ENCODE results near the gene RAMP2. TPM values are rescaled to one million over a fixed set of nuclear protein-coding genes. Genes with fewer than 3 reads are reported as not detected.

The RAMP2 gene
- total and polyA plus RNA-seq, 2 of the 13 experiments (the other 11 are each of a cell fraction or from before 2014, with no cell fraction given): 1.4 to 5.2 TPM

DNA sequence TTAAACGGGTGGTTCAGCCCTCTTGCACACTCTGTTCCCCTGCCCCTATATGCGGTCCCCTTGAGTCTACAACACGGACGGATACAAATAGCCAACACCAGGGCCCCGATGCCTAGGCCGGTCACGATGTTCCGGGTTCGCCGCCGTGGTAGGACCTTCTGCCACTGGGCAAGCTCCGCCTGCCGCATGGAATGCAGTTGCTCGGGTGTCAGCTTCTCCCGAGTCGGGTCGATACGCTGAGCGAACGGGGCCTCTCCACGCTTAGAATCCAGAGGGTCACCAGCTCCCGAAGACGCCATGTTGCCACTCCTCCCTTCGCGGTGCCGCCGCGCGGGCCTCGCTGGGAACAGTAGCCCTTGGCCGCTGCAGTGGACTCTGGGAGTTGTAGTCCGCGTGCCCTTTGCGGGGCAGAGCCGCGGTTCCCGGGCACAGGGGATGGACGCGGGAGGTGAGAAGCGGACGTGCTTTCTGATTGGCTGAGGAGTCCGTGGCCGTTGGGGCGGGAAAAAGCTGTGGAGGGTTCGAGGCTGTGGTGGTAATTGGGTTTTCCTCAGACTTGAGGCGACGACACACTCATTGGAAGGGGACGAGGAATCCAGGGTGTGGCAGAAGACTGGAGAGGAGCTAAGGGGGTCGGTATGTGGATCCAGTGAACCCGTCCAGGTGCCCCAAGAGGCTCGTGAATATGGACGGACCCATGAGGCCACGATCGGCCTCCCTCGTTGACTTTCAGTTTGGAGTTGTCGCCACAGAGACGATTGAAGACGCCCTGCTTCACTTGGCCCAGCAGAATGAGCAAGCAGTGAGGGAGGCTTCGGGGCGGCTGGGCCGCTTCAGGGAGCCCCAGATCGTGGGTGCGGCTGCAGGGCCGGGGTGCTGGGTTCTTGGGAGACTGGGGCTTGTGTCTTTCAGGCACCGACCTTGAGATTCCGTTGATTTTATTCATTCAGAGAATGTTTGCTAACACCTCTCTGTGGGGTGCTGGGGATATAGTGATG lies 37.7 kb downstream of the RAMP2 start, which contains the start of the genes CNTD1 and COA3 (continued):
- no peak for TF ChIP-seq MTF1 (CRISPR knock-in tag; IDR thresholded peaks at IDR 0.05)
- peak; percentile 80; the same call in 1 of the 2 replicates for TF ChIP-seq DR1 (CRISPR knock-in tag; IDR thresholded peaks at IDR 0.05)
- TF ChIP-seq, protein P1, sequence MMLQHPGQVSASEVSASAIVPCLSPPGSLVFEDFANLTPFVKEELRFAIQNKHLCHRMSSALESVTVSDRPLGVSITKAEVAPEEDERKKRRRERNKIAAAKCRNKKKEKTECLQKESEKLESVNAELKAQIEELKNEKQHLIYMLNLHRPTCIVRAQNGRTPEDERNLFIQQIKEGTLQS (CRISPR knock-in tag; IDR thresholded peaks at IDR 0.05): no peak
- TF ChIP-seq CREB1 (IDR thresholded peaks at IDR 0.05): peak; percentile 53
- peak; percentile 77 for TF ChIP-seq CREB1 (CRISPR knock-in tag; IDR thresholded peaks at IDR 0.05)
- peak; percentile 94 for TF ChIP-seq RBFOX2 (IDR thresholded peaks at IDR 0.05; ENCODE audit: low read depth, low read length)
- TF ChIP-seq ZNF83 (CRISPR knock-in tag; IDR thresholded peaks at IDR 0.05; ENCODE audit: borderline replicate concordance): peak; percentile 92; the same call in 1 of the 2 replicates
- TF ChIP-seq SIX1 (CRISPR knock-in tag; IDR thresholded peaks at IDR 0.05; ENCODE audit: borderline replicate concordance): no peak
- TF ChIP-seq RARA (CRISPR knock-in tag; IDR thresholded peaks at IDR 0.05): no peak; the same call in 1 of the 2 replicates
- no peak for TF ChIP-seq PRPF4 (IDR thresholded peaks at IDR 0.05; ENCODE audit: low read depth, low read length, poor library complexity, severe bottlenecking)
- peak; percentile 77 for TF ChIP-seq MEIS1 (CRISPR knock-in tag; IDR thresholded peaks at IDR 0.05; ENCODE audit: borderline replicate concordance)
- TF ChIP-seq, protein P2, sequence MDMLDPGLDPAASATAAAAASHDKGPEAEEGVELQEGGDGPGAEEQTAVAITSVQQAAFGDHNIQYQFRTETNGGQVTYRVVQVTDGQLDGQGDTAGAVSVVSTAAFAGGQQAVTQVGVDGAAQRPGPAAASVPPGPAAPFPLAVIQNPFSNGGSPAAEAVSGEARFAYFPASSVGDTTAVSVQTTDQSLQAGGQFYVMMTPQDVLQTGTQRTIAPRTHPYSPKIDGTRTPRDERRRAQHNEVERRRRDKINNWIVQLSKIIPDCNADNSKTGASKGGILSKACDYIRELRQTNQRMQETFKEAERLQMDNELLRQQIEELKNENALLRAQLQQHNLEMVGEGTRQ (IDR thresholded peaks at IDR 0.05; ENCODE audit: low read depth, low read length): no peak
- TF ChIP-seq, protein P2 (CRISPR knock-in tag; IDR thresholded peaks at IDR 0.05; ENCODE audit: borderline replicate concordance): no peak
- TF ChIP-seq HHEX (CRISPR knock-in tag; IDR thresholded peaks at IDR 0.05): peak; percentile 27; the same call in 1 of the 2 replicates
- no peak for TF ChIP-seq LCORL (IDR thresholded peaks at IDR 0.05)
- peak; percentile 81 for TF ChIP-seq LCORL (CRISPR knock-in tag; IDR thresholded peaks at IDR 0.05)
- TF ChIP-seq, protein P3, sequence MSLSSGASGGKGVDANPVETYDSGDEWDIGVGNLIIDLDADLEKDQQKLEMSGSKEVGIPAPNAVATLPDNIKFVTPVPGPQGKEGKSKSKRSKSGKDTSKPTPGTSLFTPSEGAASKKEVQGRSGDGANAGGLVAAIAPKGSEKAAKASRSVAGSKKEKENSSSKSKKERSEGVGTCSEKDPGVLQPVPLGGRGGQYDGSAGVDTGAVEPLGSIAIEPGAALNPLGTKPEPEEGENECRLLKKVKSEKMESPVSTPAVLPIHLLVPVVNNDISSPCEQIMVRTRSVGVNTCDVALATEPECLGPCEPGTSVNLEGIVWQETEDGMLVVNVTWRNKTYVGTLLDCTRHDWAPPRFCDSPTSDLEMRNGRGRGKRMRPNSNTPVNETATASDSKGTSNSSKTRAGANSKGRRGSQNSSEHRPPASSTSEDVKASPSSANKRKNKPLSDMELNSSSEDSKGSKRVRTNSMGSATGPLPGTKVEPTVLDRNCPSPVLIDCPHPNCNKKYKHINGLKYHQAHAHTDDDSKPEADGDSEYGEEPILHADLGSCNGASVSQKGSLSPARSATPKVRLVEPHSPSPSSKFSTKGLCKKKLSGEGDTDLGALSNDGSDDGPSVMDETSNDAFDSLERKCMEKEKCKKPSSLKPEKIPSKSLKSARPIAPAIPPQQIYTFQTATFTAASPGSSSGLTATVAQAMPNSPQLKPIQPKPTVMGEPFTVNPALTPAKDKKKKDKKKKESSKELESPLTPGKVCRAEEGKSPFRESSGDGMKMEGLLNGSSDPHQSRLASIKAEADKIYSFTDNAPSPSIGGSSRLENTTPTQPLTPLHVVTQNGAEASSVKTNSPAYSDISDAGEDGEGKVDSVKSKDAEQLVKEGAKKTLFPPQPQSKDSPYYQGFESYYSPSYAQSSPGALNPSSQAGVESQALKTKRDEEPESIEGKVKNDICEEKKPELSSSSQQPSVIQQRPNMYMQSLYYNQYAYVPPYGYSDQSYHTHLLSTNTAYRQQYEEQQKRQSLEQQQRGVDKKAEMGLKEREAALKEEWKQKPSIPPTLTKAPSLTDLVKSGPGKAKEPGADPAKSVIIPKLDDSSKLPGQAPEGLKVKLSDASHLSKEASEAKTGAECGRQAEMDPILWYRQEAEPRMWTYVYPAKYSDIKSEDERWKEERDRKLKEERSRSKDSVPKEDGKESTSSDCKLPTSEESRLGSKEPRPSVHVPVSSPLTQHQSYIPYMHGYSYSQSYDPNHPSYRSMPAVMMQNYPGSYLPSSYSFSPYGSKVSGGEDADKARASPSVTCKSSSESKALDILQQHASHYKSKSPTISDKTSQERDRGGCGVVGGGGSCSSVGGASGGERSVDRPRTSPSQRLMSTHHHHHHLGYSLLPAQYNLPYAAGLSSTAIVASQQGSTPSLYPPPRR (CRISPR knock-in tag; IDR thresholded peaks at IDR 0.05; ENCODE audit: borderline replicate concordance): no peak
- TF ChIP-seq, protein P4, sequence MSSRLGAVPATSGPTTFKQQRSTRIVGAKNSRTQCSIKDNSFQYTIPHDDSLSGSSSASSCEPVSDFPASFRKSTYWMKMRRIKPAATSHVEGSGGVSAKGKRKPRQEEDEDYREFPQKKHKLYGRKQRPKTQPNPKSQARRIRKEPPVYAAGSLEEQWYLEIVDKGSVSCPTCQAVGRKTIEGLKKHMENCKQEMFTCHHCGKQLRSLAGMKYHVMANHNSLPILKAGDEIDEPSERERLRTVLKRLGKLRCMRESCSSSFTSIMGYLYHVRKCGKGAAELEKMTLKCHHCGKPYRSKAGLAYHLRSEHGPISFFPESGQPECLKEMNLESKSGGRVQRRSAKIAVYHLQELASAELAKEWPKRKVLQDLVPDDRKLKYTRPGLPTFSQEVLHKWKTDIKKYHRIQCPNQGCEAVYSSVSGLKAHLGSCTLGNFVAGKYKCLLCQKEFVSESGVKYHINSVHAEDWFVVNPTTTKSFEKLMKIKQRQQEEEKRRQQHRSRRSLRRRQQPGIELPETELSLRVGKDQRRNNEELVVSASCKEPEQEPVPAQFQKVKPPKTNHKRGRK (CRISPR knock-in tag; IDR thresholded peaks at IDR 0.05): no peak
- no peak for TF ChIP-seq SP1 (IDR thresholded peaks at IDR 0.05)
- peak; percentile 45; the same call in 1 of the 2 replicates for TF ChIP-seq SP1 (CRISPR knock-in tag; IDR thresholded peaks at IDR 0.05)
